ENCODE results near the gene DRC7.

GRCh38 chr16:57672416-57672815 is 22.2 kb upstream of the DRC7 start:
- no peak for TF ChIP-seq CTCF (IDR thresholded peaks at IDR 0.05)
- TF ChIP-seq POLR2A (IDR thresholded peaks at IDR 0.05) = no peak
